ENCODE results near the gene USH2A.

The USH2A gene

GRCh38 chr1:215895276-215895675 is 528.0 kb downstream of the USH2A start:
- Mint-ChIP-seq H3K27me3 (no peaks in the 10 kb centered on the region), H3K4me3 (no peak overlapping the region), H3K27ac (no peak overlapping the region), H3K4me1 (ENCODE audit: low read depth) (no peaks in the 10 kb centered on the region), H3K36me3 (ENCODE audit: low read depth) (no peaks in the 10 kb centered on the region), H3K9me3 (no peaks in the 10 kb centered on the region)
- intact Hi-C loops (cut with micrococcal nuclease), result no loop called here

- intact Hi-C loops (cut with micrococcal nuclease), result no loop called here
- Mint-ChIP-seq H3K4me3 (no peak overlapping the region), H3K27me3 (no peaks in the 10 kb centered on the region), H3K4me1 (ENCODE audit: low read depth) (no peaks in the 10 kb centered on the region), H3K36me3 (ENCODE audit: low read depth) (no peaks in the 10 kb centered on the region), H3K27ac (no peak overlapping the region), H3K9me3 (no peaks in the 10 kb centered on the region)
Measured at GRCh38 chr1:215894617-215895016, 528.6 kb downstream of the USH2A start.

- Mint-ChIP-seq H3K4me1 (ENCODE audit: low read depth) (no peaks in the 10 kb centered on the region), H3K36me3 (ENCODE audit: low read depth) (no peaks in the 10 kb centered on the region), H3K9me3 (no peaks in the 10 kb centered on the region), H3K27ac (no peak overlapping the region), H3K27me3 (no peaks in the 10 kb centered on the region), H3K4me3 (no peak overlapping the region)
- intact Hi-C loops (cut with micrococcal nuclease), result no loop called here
Measured at GRCh38 chr1:215891266-215892057, 531.8 kb downstream of the USH2A start.

- no peak overlapping the region for H3K4me3 Mint-ChIP-seq
- H3K27me3 Mint-ChIP-seq, result no peaks in the 10 kb centered on the region
- H3K27ac Mint-ChIP-seq, result no peak overlapping the region
- intact Hi-C loops (cut with micrococcal nuclease), result no loop called here
- no peaks in the 10 kb centered on the region for H3K4me1 Mint-ChIP-seq (ENCODE audit: low read depth)
- no peaks in the 10 kb centered on the region for H3K9me3 Mint-ChIP-seq
- no peaks in the 10 kb centered on the region for H3K36me3 Mint-ChIP-seq (ENCODE audit: low read depth)
Measured at GRCh38 chr1:215890438-215890837, 532.8 kb downstream of the USH2A start.

GRCh38 chr1:215889871-215890270 is 533.4 kb downstream of the USH2A start:
- intact Hi-C loops (cut with micrococcal nuclease), result no loop called here
- Mint-ChIP-seq H3K36me3 (ENCODE audit: low read depth) (no peaks in the 10 kb centered on the region), H3K4me3 (no peak overlapping the region), H3K4me1 (ENCODE audit: low read depth) (no peaks in the 10 kb centered on the region), H3K9me3 (no peaks in the 10 kb centered on the region), H3K27me3 (no peaks in the 10 kb centered on the region), H3K27ac (no peak overlapping the region)

- intact Hi-C loops (cut with micrococcal nuclease), result no loop called here
- no peaks in the 10 kb centered on the region for H3K27me3 Mint-ChIP-seq
- no peaks in the 10 kb centered on the region for H3K4me1 Mint-ChIP-seq (ENCODE audit: low read depth)
- no peak overlapping the region for H3K27ac Mint-ChIP-seq
- no peaks in the 10 kb centered on the region for H3K36me3 Mint-ChIP-seq (ENCODE audit: low read depth)
- H3K4me3 Mint-ChIP-seq, result no peak overlapping the region
- no peaks in the 10 kb centered on the region for H3K9me3 Mint-ChIP-seq
Measured at GRCh38 chr1:215888159-215888558, 535.1 kb downstream of the USH2A start.

- Mint-ChIP-seq H3K27ac (no peak overlapping the region), H3K36me3 (ENCODE audit: low read depth) (no peaks in the 10 kb centered on the region), H3K4me3 (no peak overlapping the region), H3K27me3 (no peaks in the 10 kb centered on the region), H3K9me3 (no peaks in the 10 kb centered on the region), H3K4me1 (ENCODE audit: low read depth) (no peaks in the 10 kb centered on the region)
- intact Hi-C loops (cut with micrococcal nuclease), result no loop called here
Measured at GRCh38 chr1:215887627-215888026, 535.6 kb downstream of the USH2A start.

GRCh38 chr1:215883004-215883403 is 540.2 kb downstream of the USH2A start:
- no peaks in the 10 kb centered on the region for H3K36me3 Mint-ChIP-seq (ENCODE audit: low read depth)
- no peaks in the 10 kb centered on the region for H3K4me1 Mint-ChIP-seq (ENCODE audit: low read depth)
- no peak overlapping the region for H3K4me3 Mint-ChIP-seq
- H3K27me3 Mint-ChIP-seq, result no peaks in the 10 kb centered on the region
- H3K27ac Mint-ChIP-seq, result no peak overlapping the region
- H3K9me3 Mint-ChIP-seq, result no peaks in the 10 kb centered on the region
- intact Hi-C loops (cut with micrococcal nuclease), result no loop called here

GRCh38 chr1:215878843-215879242 is 544.4 kb downstream of the USH2A start:
- H3K9me3 Mint-ChIP-seq, result no peaks in the 10 kb centered on the region
- no peaks in the 10 kb centered on the region for H3K4me1 Mint-ChIP-seq (ENCODE audit: low read depth)
- intact Hi-C loops (cut with micrococcal nuclease), result no loop called here
- H3K27me3 Mint-ChIP-seq, result no peaks in the 10 kb centered on the region
- no peak overlapping the region for H3K27ac Mint-ChIP-seq
- no peak overlapping the region for H3K4me3 Mint-ChIP-seq
- no peaks in the 10 kb centered on the region for H3K36me3 Mint-ChIP-seq (ENCODE audit: low read depth)

- H3K4me1 Mint-ChIP-seq (ENCODE audit: low read depth), result no peaks in the 10 kb centered on the region
- H3K27ac Mint-ChIP-seq, result no peak overlapping the region
- H3K9me3 Mint-ChIP-seq, result no peaks in the 10 kb centered on the region
- intact Hi-C loops (cut with micrococcal nuclease), result no loop called here
- H3K36me3 Mint-ChIP-seq (ENCODE audit: low read depth), result no peaks in the 10 kb centered on the region
- H3K27me3 Mint-ChIP-seq, result no peaks in the 10 kb centered on the region
- H3K4me3 Mint-ChIP-seq, result no peak overlapping the region
Measured at GRCh38 chr1:215878128-215878527, 545.1 kb downstream of the USH2A start.

GRCh38 chr1:215877452-215877951 is 545.7 kb downstream of the USH2A start:
- H3K27me3 Mint-ChIP-seq, result no peaks in the 10 kb centered on the region
- no peaks in the 10 kb centered on the region for H3K36me3 Mint-ChIP-seq (ENCODE audit: low read depth)
- H3K27ac Mint-ChIP-seq, result no peak overlapping the region
- no peaks in the 10 kb centered on the region for H3K4me1 Mint-ChIP-seq (ENCODE audit: low read depth)
- H3K9me3 Mint-ChIP-seq, result no peaks in the 10 kb centered on the region
- intact Hi-C loops (cut with micrococcal nuclease), result no loop called here
- H3K4me3 Mint-ChIP-seq, result no peak overlapping the region

GRCh38 chr1:215875712-215876111 is 547.5 kb downstream of the USH2A start:
- no peaks in the 10 kb centered on the region for H3K4me1 Mint-ChIP-seq (ENCODE audit: low read depth)
- H3K4me3 Mint-ChIP-seq, result no peak overlapping the region
- no peaks in the 10 kb centered on the region for H3K36me3 Mint-ChIP-seq (ENCODE audit: low read depth)
- intact Hi-C loops (cut with micrococcal nuclease), result no loop called here
- no peaks in the 10 kb centered on the region for H3K9me3 Mint-ChIP-seq
- no peaks in the 10 kb centered on the region for H3K27me3 Mint-ChIP-seq
- H3K27ac Mint-ChIP-seq, result no peak overlapping the region

GRCh38 chr1:215875236-215875635 is 548.0 kb downstream of the USH2A start:
- intact Hi-C loops (cut with micrococcal nuclease), result no loop called here
- no peaks in the 10 kb centered on the region for H3K27me3 Mint-ChIP-seq
- H3K27ac Mint-ChIP-seq, result no peak overlapping the region

GRCh38 chr1:215872658-215873057 is 550.6 kb downstream of the USH2A start:
- H3K4me3 Mint-ChIP-seq, result no peak overlapping the region
- intact Hi-C loops (cut with micrococcal nuclease), result no loop called here
- H3K4me1 Mint-ChIP-seq (ENCODE audit: low read depth), result no peaks in the 10 kb centered on the region
- no peak overlapping the region for H3K27ac Mint-ChIP-seq
- H3K36me3 Mint-ChIP-seq (ENCODE audit: low read depth), result no peaks in the 10 kb centered on the region
- H3K9me3 Mint-ChIP-seq, result no peaks in the 10 kb centered on the region
- H3K27me3 Mint-ChIP-seq, result no peaks in the 10 kb centered on the region

More at GRCh38 chr1:215875236-215875635, 548.0 kb downstream of the USH2A start:
- Mint-ChIP-seq H3K9me3 (no peaks in the 10 kb centered on the region), H3K4me3 (no peak overlapping the region), H3K36me3 (ENCODE audit: low read depth) (no peaks in the 10 kb centered on the region), H3K4me1 (ENCODE audit: low read depth) (no peaks in the 10 kb centered on the region)

- H3K4me1 Mint-ChIP-seq (ENCODE audit: low read depth), result no peaks in the 10 kb centered on the region
Measured at GRCh38 chr1:215868500-215868899, 554.7 kb downstream of the USH2A start.

More at GRCh38 chr1:215868500-215868899, 554.7 kb downstream of the USH2A start:
- no peak overlapping the region for H3K27ac Mint-ChIP-seq
- intact Hi-C loops (cut with micrococcal nuclease), result no loop called here
- H3K27me3 Mint-ChIP-seq, result no peaks in the 10 kb centered on the region
- H3K36me3 Mint-ChIP-seq (ENCODE audit: low read depth), result no peaks in the 10 kb centered on the region
- H3K9me3 Mint-ChIP-seq, result no peaks in the 10 kb centered on the region
- H3K4me3 Mint-ChIP-seq, result no peak overlapping the region
